ENCODE results near the gene SNX2.
A peak's percentile ranks its signal among the peaks of the same experiment; 100 is the strongest.

Gene SNX2

DNA sequence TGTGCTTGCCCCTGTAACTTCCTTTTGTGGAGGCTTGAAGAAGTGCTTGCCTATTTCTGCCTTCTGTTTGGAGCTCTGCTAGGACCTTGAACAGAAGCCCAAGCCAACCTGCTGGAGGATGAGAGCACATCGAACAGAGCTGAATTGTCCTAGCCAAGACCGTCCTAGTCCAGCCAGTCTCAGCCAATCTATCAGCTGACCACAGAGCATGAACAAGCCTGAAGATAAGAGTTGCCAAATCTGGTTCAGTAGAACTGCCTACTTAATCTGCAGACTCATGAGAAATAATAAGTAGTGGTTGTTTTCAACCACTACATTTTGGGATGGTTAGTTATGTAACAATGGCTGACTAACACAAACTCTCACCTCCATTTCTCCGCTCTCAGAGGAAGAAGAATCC is 4.4 kb upstream of the SNX2 start:
- no peak for TF ChIP-seq CTCF (IDR thresholded peaks at IDR 0.05; ENCODE audit: insufficient read depth, low read depth, low read length, missing control alignments)
- no peak for DNase-seq (ENCODE audit: low read depth)
- no peak overlapping the region for H3K4me3 ChIP-seq (ENCODE audit: low read depth, low read length)

DNA sequence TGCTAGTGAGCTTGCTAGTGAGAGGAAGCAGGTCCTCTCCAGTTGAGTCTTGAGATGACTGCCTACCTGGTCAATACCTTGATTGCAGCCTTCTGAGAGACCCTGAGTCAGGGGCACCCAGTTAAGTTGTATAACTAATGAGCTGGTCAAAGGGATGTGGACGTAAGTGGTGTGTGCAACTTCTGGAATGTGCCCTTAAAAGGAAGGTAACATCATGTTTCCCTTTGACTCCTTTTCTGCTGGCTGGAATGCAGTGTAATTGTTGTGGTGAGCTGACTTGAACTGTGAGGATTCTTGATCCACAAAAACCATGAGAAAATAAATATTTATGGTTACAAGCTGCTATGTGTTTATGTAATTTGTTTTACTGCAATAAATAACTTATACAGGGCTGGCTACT is 2.4 kb upstream of the SNX2 start:
- TF ChIP-seq CTCF (IDR thresholded peaks at IDR 0.05; ENCODE audit: insufficient read depth, low read depth, low read length, missing control alignments), result no peak
- peak; percentile 26 for DNase-seq (ENCODE audit: low read depth)

DNA sequence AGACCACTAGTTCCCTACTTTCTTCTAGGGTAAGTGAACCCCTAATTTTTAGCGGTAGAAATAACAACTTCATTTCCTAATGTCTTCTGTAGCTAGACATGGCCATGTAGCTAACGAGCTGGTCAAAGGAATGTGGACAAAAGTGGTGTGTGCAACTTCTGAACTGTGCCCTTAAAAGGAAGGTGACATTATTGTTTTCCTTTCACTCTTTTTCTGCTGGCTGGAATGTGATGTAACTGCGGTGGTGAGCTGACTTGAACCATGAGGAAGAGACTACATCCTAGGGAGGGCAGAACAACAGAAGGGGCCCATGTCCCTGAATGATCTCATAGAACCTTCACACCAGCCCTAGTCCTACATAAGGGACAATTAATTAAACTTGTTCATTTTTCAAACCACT is 1.3 kb upstream of the SNX2 start:
- no peak for TF ChIP-seq CTCF (IDR thresholded peaks at IDR 0.05; ENCODE audit: insufficient read depth, low read depth, low read length, missing control alignments)
- DNase-seq (ENCODE audit: low read depth), result no peak
- no peak overlapping the region for H3K4me3 ChIP-seq (ENCODE audit: low read depth, low read length)

More for the DNA sequence above, 2.4 kb upstream of the SNX2 start:
- H3K4me3 ChIP-seq (ENCODE audit: low read depth, low read length), result no peak overlapping the region

DNA sequence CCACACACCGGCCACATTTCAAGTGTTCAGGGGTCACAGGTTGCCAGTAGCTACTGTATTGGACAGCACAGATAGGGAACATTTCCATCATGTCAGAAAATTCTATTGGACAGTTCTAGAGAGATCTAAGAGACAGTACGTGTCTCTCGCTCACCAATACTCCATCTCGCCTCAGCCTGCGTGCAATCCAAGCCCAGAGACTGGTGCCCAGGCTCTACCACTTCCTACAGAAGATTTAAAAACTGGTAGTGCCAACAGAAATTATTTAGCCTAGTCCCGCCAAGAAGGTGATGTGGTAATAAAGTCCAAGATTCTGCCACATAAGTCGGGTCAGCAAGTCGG is 390 bp upstream of the SNX2 start:
- no peak for TF ChIP-seq CTCF (IDR thresholded peaks at IDR 0.05; ENCODE audit: insufficient read depth, low read depth, low read length, missing control alignments)
- DNase-seq (ENCODE audit: low read depth), result no peak
- H3K4me3 ChIP-seq (ENCODE audit: low read depth, low read length), result peak overlapping the region; percentile 67

DNA sequence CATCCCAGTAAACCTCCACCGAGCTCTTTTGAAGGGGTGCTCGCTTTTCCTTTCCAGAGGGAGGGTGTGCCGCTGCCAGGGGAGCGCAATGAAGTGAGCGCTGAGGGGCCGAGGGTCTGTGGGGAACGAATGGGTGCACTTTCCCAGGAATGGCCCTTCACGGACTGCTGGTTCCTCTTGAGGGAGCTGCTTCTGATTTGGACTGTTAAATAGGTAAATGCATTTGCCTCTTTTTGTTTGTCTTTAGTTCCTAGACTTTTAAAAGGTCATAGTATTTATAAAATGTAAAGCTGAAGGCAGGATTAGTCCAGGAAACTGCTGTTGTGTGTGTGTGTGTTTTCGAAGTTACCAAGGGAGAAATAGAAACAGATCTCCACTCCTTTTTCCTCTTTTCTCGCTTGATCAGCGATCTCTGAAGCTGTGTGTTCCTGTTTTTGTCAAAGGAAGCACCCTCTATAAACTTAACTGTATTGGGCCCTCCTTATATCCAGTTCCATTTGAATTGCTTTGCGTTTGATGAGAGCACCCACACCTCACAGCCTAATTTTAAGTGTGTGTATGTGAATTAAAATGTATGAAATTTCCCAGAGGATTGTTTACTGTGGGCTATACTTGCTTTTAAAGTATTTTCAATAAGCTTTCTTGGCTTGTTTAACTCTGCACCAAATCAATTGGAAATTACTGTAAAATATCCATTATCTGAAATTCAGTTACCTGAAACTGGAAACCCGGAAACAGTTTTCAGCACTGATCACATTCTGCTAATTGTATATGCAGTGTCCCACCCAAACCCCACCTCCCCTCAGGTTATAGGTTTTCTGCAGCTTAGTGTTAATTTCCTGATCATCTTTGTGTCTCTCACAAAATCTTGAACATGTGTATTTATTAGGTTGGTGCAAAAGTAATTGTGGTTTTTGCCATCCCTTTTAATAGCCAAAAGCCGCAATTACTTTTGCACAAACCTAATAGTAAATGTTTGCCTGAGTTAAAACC is 966 bp downstream of the SNX2 start:
- no peak for TF ChIP-seq CTCF (IDR thresholded peaks at IDR 0.05; ENCODE audit: insufficient read depth, low read depth, low read length, missing control alignments)
- DNase-seq (ENCODE audit: low read depth), result peak; percentile 21
- H3K4me3 ChIP-seq (ENCODE audit: low read depth, low read length), result peak overlapping the region; percentile 94

- H3K4me3 ChIP-seq (ENCODE audit: low read depth, low read length), result no peak overlapping the region
Observed at GRCh38 chr5:122778157-122778556, 3.3 kb downstream of the SNX2 start.

More at GRCh38 chr5:122778157-122778556, 3.3 kb downstream of the SNX2 start:
- no peak for DNase-seq (ENCODE audit: low read depth)
- TF ChIP-seq CTCF (IDR thresholded peaks at IDR 0.05; ENCODE audit: insufficient read depth, low read depth, low read length, missing control alignments), result no peak

Data from GM12865 (cell line).